ENCODE measurements around the gene IGLL5.

- TF ChIP-seq EP300 (IDR thresholded peaks at IDR 0.05): no peak
- TF ChIP-seq CTCF (IDR thresholded peaks at IDR 0.05): no peak
These were observed 16.8 kb upstream of the IGLL5 start for GRCh38 chr22:22870577-22871404.

Measured in ovary (tissue), 3 donors.